Mesenchymal stem cell (in vitro differentiated cells and primary cell): ENCODE measurements around the gene FXYD7.
A peak's percentile ranks its signal among the peaks of the same experiment; 100 is the strongest.

Experiments used
- DNase-seq: peaks from one replicate; pipeline ENCODE4 v3.0.0-alpha.2; 2013
- H2AFZ ChIP-seq: one replicate; pipeline ENCODE4 v1.6.1; 2013; ENCODE audit warnings: low read depth, mild to moderate bottlenecking, control low read depth, inconsistent platforms, low read length, moderate library complexity
- H2AK5ac ChIP-seq: 2 replicates; pipeline ENCODE4 v1.6.1; 2013; ENCODE audit warnings: low read length, moderate library complexity, mild to moderate bottlenecking, inconsistent platforms; ENCODE audit not compliant: severe bottlenecking
- H2BK120ac ChIP-seq: one replicate; pipeline ENCODE4 v1.6.1; 2013; ENCODE audit warnings: low read depth, mild to moderate bottlenecking, inconsistent platforms, low read length, moderate library complexity
- H2BK12ac ChIP-seq, 2 experiments: one replicate each; pipeline ENCODE4 v1.6.1; 2013; ENCODE audit warnings: inconsistent platforms in 2 of 2, low read length in 2 of 2, mild to moderate bottlenecking in 2 of 2, moderate library complexity in 2 of 2, control low read depth in 1 of 2
- H2BK15ac ChIP-seq: one replicate; pipeline ENCODE4 v1.6.1; 2013; ENCODE audit warnings: mild to moderate bottlenecking, low read depth, inconsistent platforms; ENCODE audit not compliant: poor library complexity, severe bottlenecking
- H2BK5ac ChIP-seq: 2 replicates; pipeline ENCODE4 v1.6.1; 2013; ENCODE audit warnings: low read depth, mild to moderate bottlenecking, low read length, control low read depth, inconsistent platforms; ENCODE audit not compliant: poor library complexity, severe bottlenecking
- H3K14ac ChIP-seq, 2 experiments: one replicate each; pipeline ENCODE4 v1.6.1; 2013; ENCODE audit warnings: inconsistent platforms in 2 of 2, low read length in 2 of 2, control low read depth in 1 of 2, mild to moderate bottlenecking in 1 of 2, moderate library complexity in 1 of 2
- H3K18ac ChIP-seq, 2 experiments: one replicate each; pipeline ENCODE4 v1.6.1; 2013; ENCODE audit warnings: inconsistent platforms in 2 of 2, low read length in 2 of 2, control low read depth in 1 of 2, low read depth in 1 of 2, mild to moderate bottlenecking in 1 of 2
- H3K23ac ChIP-seq, 2 experiments: one replicate each; pipeline ENCODE4 v1.6.1; 2013; ENCODE audit warnings: inconsistent platforms in 2 of 2, low read length in 2 of 2, mild to moderate bottlenecking in 2 of 2, moderate library complexity in 2 of 2, control low read depth in 1 of 2
- H3K27ac ChIP-seq: 2 replicates; pipeline ENCODE4 v1.5.1; 2013; ENCODE audit warnings: mild to moderate bottlenecking, moderate library complexity, low read length, control low read depth, inconsistent platforms; ENCODE audit not compliant: poor library complexity, severe bottlenecking
- H3K27me3 ChIP-seq, 2 experiments: 2 replicates each; pipeline versions ENCODE4 v1.6.1 to v1.7.0; 2013; ENCODE audit warnings: low read length in 2 of 2, mild to moderate bottlenecking in 2 of 2, moderate library complexity in 2 of 2, control low read depth in 1 of 2, inconsistent platforms in 1 of 2; ENCODE audit not compliant: control insufficient read depth in 1 of 2, insufficient read depth in 1 of 2
- H3K36me3 ChIP-seq, 2 experiments: 2 replicates each; pipeline versions ENCODE4 v1.6.1 to v1.7.0; 2013; ENCODE audit warnings: low read length in 2 of 2, control low read depth in 1 of 2, inconsistent platforms in 1 of 2, low read depth in 1 of 2, mild to moderate bottlenecking in 1 of 2; ENCODE audit not compliant: insufficient read depth in 2 of 2, control insufficient read depth in 1 of 2
- H3K4ac ChIP-seq, 2 experiments: one replicate each; pipeline ENCODE4 v1.6.1; 2013; ENCODE audit warnings: inconsistent platforms in 2 of 2, low read length in 2 of 2, mild to moderate bottlenecking in 2 of 2, moderate library complexity in 2 of 2, control low read depth in 1 of 2, low read depth in 1 of 2
- H3K4me1 ChIP-seq: 2 replicates; pipeline ENCODE4 v1.6.1; 2013; ENCODE audit warnings: low read depth, low read length, control low read depth; ENCODE audit not compliant: control insufficient read depth, insufficient read depth
- H3K4me2 ChIP-seq: 2 replicates; pipeline ENCODE4 v1.6.1; 2013; ENCODE audit warnings: low read length, mild to moderate bottlenecking, inconsistent platforms; ENCODE audit not compliant: poor library complexity, severe bottlenecking
- H3K4me3 ChIP-seq, 2 experiments: 2 replicates each; pipeline versions ENCODE4 v1.5.1 to v1.7.0; 2013; ENCODE audit warnings: low read length in 2 of 2, mild to moderate bottlenecking in 2 of 2, control low read depth in 1 of 2, low read depth in 1 of 2; ENCODE audit not compliant: insufficient read depth in 1 of 2
- H3K79me1 ChIP-seq: replicated peaks from 2 replicates; pipeline ENCODE4 v1.6.1; 2013; ENCODE audit warnings: mild to moderate bottlenecking, control low read depth, low read length, inconsistent platforms; ENCODE audit not compliant: poor library complexity, severe bottlenecking
- H3K9ac ChIP-seq: 2 replicates; pipeline ENCODE4 v1.7.0; 2013; ENCODE audit warnings: mild to moderate bottlenecking, low read length, moderate library complexity
- H3K9me3 ChIP-seq: 2 replicates; pipeline ENCODE4 v1.7.0; 2013; ENCODE audit warnings: mild to moderate bottlenecking, low read length; ENCODE audit not compliant: control insufficient read depth
- H4K8ac ChIP-seq: one replicate; pipeline ENCODE4 v1.6.1; 2013; ENCODE audit warnings: inconsistent platforms, mild to moderate bottlenecking, low read length, moderate library complexity
- H4K91ac ChIP-seq: one replicate; pipeline ENCODE4 v1.6.1; 2013; ENCODE audit warnings: mild to moderate bottlenecking, low read length, inconsistent platforms
- WGBS: methylation state at CpG from one replicate; pipeline ENCODE4 v1.1.7; 2013; ENCODE audit warnings: mixed read lengths; 5-methylcytosine and 5-hydroxymethylcytosine counted together

Gene FXYD7

GRCh38 chr19:35125749-35126623, 17.1 kb upstream of the FXYD7 start:
- H3K79me1 ChIP-seq, result no peaks in the 10 kb centered on the region
- no peak overlapping the region for H3K4me2 ChIP-seq
- no peak overlapping the region for H3K4ac ChIP-seq
- H4K91ac ChIP-seq, result no peak overlapping the region
- no peak overlapping the region for H3K27ac ChIP-seq
- no peak overlapping the region for H2AK5ac ChIP-seq
- H3K36me3 ChIP-seq, result no peaks in the 10 kb centered on the region
- H3K14ac ChIP-seq, result no peak overlapping the region
- peaks cover 3% of the 10 kb centered on the region for H3K4me1 ChIP-seq
- no peak overlapping the region for H3K23ac ChIP-seq
- H2BK12ac ChIP-seq, result no peak overlapping the region
- no peak for DNase-seq
- H2BK120ac ChIP-seq, result no peak overlapping the region
- no peak overlapping the region for H2AFZ ChIP-seq
- peaks cover 9 to 10% of the 10 kb centered on the region in 2 experiments for H3K27me3 ChIP-seq
- no peak overlapping the region for H3K9ac ChIP-seq
- no peak overlapping the region for H3K18ac ChIP-seq
- H3K4me3 ChIP-seq, result no peak overlapping the region
- no peak overlapping the region for H4K8ac ChIP-seq
- H2BK5ac ChIP-seq, result no peak overlapping the region
- WGBS, result 93% methylated on average over 35 of the region's 35 CpGs
- no peak overlapping the region for H2BK15ac ChIP-seq
- H3K9me3 ChIP-seq, result no peaks in the 10 kb centered on the region

GRCh38 chr19:35126624-35126959, 16.5 kb upstream of the FXYD7 start:
- Histone ChIP-seq H2BK120ac (no peak overlapping the region), H3K23ac (no peak overlapping the region), H3K9ac (peak overlapping the region; percentile 11), H3K27me3 (peaks cover 9 to 10% of the 10 kb centered on the region in 2 experiments), H2AK5ac (no peak overlapping the region), H4K8ac (no peak overlapping the region), H3K14ac (no peak overlapping the region), H3K79me1 (no peaks in the 10 kb centered on the region), H3K18ac (no peak overlapping the region), H4K91ac (no peak overlapping the region), H2AFZ (no peak overlapping the region), H2BK15ac (no peak overlapping the region), H3K4ac (no peak overlapping the region), H2BK12ac (no peak overlapping the region), H3K27ac (no peak overlapping the region), H3K4me3 (no peak overlapping the region), H2BK5ac (no peak overlapping the region), H3K4me2 (no peak overlapping the region), H3K36me3 (no peaks in the 10 kb centered on the region), H3K9me3 (no peaks in the 10 kb centered on the region), H3K4me1 (peaks cover 3% of the 10 kb centered on the region)
- DNase-seq, result no peak
- WGBS, result 73% methylated on average over 19 of the region's 20 CpGs

- Histone ChIP-seq H3K4me3 (no peak overlapping the region), H2AFZ (no peak overlapping the region), H4K8ac (no peak overlapping the region), H3K36me3 (no peaks in the 10 kb centered on the region), H3K23ac (no peak overlapping the region), H3K14ac (no peak overlapping the region), H3K9ac (no peak overlapping the region), H3K27me3 (peaks cover 9 to 10% of the 10 kb centered on the region in 2 experiments), H2BK12ac (no peak overlapping the region), H3K79me1 (no peaks in the 10 kb centered on the region), H2BK15ac (no peak overlapping the region), H3K4ac (no peak overlapping the region), H3K18ac (no peak overlapping the region), H3K4me1 (peaks cover under 1% of the 10 kb centered on the region), H2BK5ac (no peak overlapping the region), H3K27ac (no peak overlapping the region), H4K91ac (no peak overlapping the region), H2AK5ac (no peak overlapping the region), H2BK120ac (no peak overlapping the region), H3K9me3 (no peaks in the 10 kb centered on the region), H3K4me2 (no peak overlapping the region)
- WGBS, result 76% methylated on average over 4 of the region's 7 CpGs
- DNase-seq, result no peak
Observed at GRCh38 chr19:35127871-35128270, 15.2 kb upstream of the FXYD7 start.

GRCh38 chr19:35128398-35129057, 14.5 kb upstream of the FXYD7 start:
- Histone ChIP-seq H3K4me1 (no peaks in the 10 kb centered on the region), H3K4ac (no peak overlapping the region), H3K14ac (no peak overlapping the region), H3K27ac (no peak overlapping the region), H3K18ac (no peak overlapping the region), H2BK5ac (no peak overlapping the region), H3K23ac (no peak overlapping the region), H3K9me3 (no peaks in the 10 kb centered on the region), H3K27me3 (peaks cover 9 to 12% of the 10 kb centered on the region in 2 experiments), H2BK120ac (no peak overlapping the region), H4K8ac (no peak overlapping the region), H3K9ac (no peak overlapping the region), H2BK12ac (no peak overlapping the region), H4K91ac (no peak overlapping the region), H2AK5ac (no peak overlapping the region), H3K4me2 (no peak overlapping the region), H3K36me3 (no peaks in the 10 kb centered on the region), H3K4me3 (no peak overlapping the region), H2AFZ (no peak overlapping the region), H2BK15ac (no peak overlapping the region), H3K79me1 (no peaks in the 10 kb centered on the region)
- no peak for DNase-seq
- WGBS, result 80% methylated on average over 9 of the region's 9 CpGs
